KMS-11 (cell line): ENCODE measurements around the gene C2orf68.

Source experiments
- H2AFZ ChIP-seq: fragments of 200-600 bp; sonication (generic); 2 replicates; pipeline ENCODE4 v1.6.1; 2016; ENCODE audit warnings: antibody characterized with exemption, mixed run types, low read depth
- H3K27ac ChIP-seq: fragments of 200-600 bp; sonication (generic); 2 replicates; pipeline ENCODE4 v1.6.1; 2016; ENCODE audit warnings: mild to moderate bottlenecking, mixed run types
- H3K27me3 ChIP-seq: fragments of 200-600 bp; sonication (generic); 2 replicates; pipeline ENCODE4 v1.6.1; 2017; ENCODE audit warnings: mild to moderate bottlenecking, low read depth, mixed run types, moderate library complexity; ENCODE audit not compliant: insufficient read depth
- H3K36me3 ChIP-seq: fragments of 200-600 bp; sonication (generic); 2 replicates; pipeline ENCODE4 v1.6.1; 2017; ENCODE audit warnings: mild to moderate bottlenecking, mixed run types; ENCODE audit not compliant: insufficient read depth
- H3K4me1 ChIP-seq: fragments of 200-600 bp; sonication (generic); 2 replicates; pipeline ENCODE4 v1.6.1; 2016; ENCODE audit warnings: mild to moderate bottlenecking, low read depth, mixed run types; ENCODE audit not compliant: poor library complexity, severe bottlenecking
- H3K4me2 ChIP-seq: fragments of 200-600 bp; sonication (generic); 2 replicates; pipeline ENCODE4 v1.7.0; 2016; ENCODE audit warnings: mild to moderate bottlenecking, mixed run types
- H3K4me3 ChIP-seq: fragments of 200-600 bp; sonication (generic); IDR thresholded peaks from 2 replicates; pipeline ENCODE4 v1.6.1; 2017; ENCODE audit warnings: low read depth, low read length, mixed read lengths; ENCODE audit not compliant: insufficient read depth
- H3K79me2 ChIP-seq: fragments of 200-600 bp; sonication (generic); 2 replicates; pipeline ENCODE4 v1.6.1; 2016; ENCODE audit warnings: low read depth, mixed run types; ENCODE audit not compliant: insufficient read depth
- H3K9ac ChIP-seq: fragments of 200-600 bp; sonication (generic); 2 replicates; pipeline ENCODE4 v1.6.1; 2016; ENCODE audit warnings: mild to moderate bottlenecking, mixed run types
- H4K20me1 ChIP-seq: fragments of 200-600 bp; sonication (generic); 2 replicates; pipeline ENCODE4 v1.6.1; 2016; ENCODE audit warnings: mild to moderate bottlenecking, mixed run types; ENCODE audit not compliant: insufficient read depth
- TF ChIP-seq, protein P1 (sequence below): fragments of 200-600 bp; sonication (generic); conservative IDR thresholded peaks from 2 replicates; pipeline ENCODE4 v1.6.1; 2017; ENCODE audit warnings: low read depth, mild to moderate bottlenecking, antibody characterized with exemption, low read length, moderate library complexity, mixed read lengths

The C2orf68 gene

DNA sequence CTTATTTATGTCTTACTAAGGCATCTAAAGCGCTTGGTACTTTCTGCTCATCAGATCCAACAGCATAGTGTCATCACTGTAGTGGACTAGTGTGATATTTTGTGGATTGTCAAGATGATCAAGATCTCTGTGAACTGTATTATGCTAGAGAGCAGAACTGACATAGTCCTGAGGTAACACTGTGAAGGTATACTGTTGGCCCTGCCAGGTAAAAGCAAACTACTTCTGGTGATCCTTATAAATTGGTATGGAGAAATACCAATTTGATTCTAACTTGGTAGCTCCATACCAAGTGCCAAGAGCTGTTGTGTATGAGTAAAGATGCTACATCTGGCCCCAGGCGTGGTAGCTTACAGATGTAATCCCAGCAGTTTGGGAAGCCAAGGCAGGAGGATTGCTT, 40.2 kb upstream of the C2orf68 start:
- Histone ChIP-seq H3K36me3 (no peaks in the 10 kb centered on the region; the same call in 1 of the 2 replicates), H4K20me1 (no peaks in the 10 kb centered on the region), H3K4me3 (no peak overlapping the region), H3K4me1 (peaks cover 34% of the 10 kb centered on the region), H2AFZ (no peak overlapping the region), H3K79me2 (no peaks in the 10 kb centered on the region), H3K27ac (no peak overlapping the region), H3K4me2 (no peak overlapping the region), H3K9ac (no peak overlapping the region), H3K27me3 (no peaks in the 10 kb centered on the region)
- TF ChIP-seq, protein P1, sequence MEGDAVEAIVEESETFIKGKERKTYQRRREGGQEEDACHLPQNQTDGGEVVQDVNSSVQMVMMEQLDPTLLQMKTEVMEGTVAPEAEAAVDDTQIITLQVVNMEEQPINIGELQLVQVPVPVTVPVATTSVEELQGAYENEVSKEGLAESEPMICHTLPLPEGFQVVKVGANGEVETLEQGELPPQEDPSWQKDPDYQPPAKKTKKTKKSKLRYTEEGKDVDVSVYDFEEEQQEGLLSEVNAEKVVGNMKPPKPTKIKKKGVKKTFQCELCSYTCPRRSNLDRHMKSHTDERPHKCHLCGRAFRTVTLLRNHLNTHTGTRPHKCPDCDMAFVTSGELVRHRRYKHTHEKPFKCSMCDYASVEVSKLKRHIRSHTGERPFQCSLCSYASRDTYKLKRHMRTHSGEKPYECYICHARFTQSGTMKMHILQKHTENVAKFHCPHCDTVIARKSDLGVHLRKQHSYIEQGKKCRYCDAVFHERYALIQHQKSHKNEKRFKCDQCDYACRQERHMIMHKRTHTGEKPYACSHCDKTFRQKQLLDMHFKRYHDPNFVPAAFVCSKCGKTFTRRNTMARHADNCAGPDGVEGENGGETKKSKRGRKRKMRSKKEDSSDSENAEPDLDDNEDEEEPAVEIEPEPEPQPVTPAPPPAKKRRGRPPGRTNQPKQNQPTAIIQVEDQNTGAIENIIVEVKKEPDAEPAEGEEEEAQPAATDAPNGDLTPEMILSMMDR: no peak

DNA sequence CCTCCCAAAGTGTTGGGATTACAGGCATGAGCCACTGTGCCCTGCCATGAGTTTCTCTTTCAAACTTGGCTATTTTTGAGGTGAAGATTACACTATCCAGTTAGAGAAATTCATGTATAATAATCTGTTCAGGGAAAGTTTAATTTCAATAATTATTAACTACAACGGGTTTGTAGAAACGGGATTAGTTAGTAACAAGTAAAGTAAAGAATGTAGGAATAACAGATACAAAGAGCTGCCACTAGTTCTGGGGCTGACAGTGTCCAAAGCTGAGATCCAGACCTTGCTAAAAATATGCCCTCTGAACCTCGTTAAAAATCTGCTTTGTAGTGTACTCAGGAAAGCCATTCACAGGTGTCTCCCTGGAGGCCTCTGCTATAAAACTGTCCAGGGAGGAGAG, 39.2 kb upstream of the C2orf68 start:
- TF ChIP-seq, protein P1: no peak
- peaks cover 1% of the 10 kb centered on the region; the same call in 1 of the 2 replicates for H3K36me3 ChIP-seq
- no peak overlapping the region for H2AFZ ChIP-seq
- H3K27me3 ChIP-seq: no peaks in the 10 kb centered on the region
- no peak overlapping the region for H3K4me2 ChIP-seq
- no peak overlapping the region for H3K27ac ChIP-seq
- H3K9ac ChIP-seq: no peak overlapping the region
- no peaks in the 10 kb centered on the region for H3K79me2 ChIP-seq
- no peak overlapping the region for H3K4me3 ChIP-seq
- H3K4me1 ChIP-seq: peaks cover 39% of the 10 kb centered on the region
- no peaks in the 10 kb centered on the region for H4K20me1 ChIP-seq

DNA sequence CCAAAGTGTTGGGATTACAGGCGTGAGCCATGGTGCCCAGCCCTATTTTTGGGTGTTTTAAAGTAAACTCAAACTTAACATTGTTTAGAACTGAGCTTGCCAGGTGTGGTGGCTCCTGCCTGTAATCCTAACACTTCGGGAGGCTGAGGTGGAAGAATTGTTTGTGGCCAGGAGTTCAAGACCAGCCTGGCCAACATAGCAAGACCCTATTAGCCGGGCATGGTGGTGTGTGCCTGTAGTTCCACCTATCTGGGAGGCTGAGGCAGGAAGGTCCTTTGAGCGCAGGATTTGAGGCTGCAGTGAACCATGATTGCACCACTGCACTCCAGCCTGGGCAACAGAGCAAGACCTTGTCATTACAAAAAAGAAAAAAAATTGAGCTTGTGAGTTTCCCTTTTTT, 38.6 kb upstream of the C2orf68 start:
- H3K4me3 ChIP-seq: no peak overlapping the region
- no peaks in the 10 kb centered on the region for H3K27me3 ChIP-seq
- H3K79me2 ChIP-seq: no peaks in the 10 kb centered on the region
- TF ChIP-seq, protein P1: no peak
- H3K4me2 ChIP-seq: no peak overlapping the region
- no peak overlapping the region for H3K9ac ChIP-seq
- H4K20me1 ChIP-seq: no peaks in the 10 kb centered on the region
- no peak overlapping the region for H2AFZ ChIP-seq
- peaks cover 39% of the 10 kb centered on the region for H3K4me1 ChIP-seq
- no peak overlapping the region for H3K27ac ChIP-seq
- peaks cover 8% of the 10 kb centered on the region; the same call in 1 of the 2 replicates for H3K36me3 ChIP-seq

DNA sequence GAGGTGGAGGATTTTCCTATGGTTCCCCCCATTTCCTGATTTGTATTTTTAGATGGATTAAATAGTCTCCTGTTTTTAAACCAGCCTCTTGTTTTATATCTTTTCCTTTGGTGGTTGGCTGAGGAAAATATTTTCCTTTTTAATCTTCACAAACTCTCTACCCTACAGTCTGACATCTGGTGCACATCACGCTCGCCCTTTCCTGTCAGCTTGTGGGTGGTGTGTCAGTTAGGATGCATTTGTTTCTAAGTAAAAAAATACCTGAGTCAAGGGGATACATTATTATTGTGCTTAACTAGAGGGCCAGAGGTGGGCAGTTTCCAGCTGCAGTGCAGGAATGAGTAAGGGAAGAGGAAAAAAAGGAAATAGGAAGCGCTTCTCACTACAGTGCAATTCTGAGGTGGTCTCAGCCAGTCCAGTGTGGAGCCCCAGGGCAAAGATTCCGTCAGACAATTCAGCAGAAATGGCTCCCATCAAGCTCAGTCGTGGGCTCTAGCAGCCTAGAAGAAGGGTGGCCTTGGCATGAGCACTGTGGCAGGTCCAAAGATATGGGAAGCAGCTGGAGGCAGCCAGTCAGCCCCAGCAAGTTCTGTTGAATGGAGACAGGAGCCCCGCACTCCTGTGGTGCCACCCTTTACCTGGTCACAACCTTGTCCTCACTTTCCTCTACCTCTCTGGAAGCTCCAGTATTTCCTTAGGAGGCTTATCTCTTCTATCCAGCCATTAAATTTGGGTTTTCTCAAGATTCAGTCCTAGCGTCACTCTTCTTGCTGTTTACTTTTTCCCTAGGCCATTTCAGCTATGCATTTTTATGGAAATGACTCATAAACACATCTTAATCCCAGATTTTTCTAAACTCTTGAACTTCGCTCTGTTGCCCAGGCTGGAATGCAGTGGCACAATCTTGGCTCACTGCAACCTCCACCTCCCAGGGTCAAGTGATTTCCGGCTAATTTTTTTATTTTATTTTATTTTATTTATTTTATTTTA, 37.6 kb upstream of the C2orf68 start:
- no peak overlapping the region for H3K4me2 ChIP-seq
- TF ChIP-seq, protein P1: no peak
- H4K20me1 ChIP-seq: no peaks in the 10 kb centered on the region
- no peak overlapping the region for H3K27ac ChIP-seq
- no peak overlapping the region for H3K9ac ChIP-seq
- no peaks in the 10 kb centered on the region for H3K79me2 ChIP-seq
- peaks cover 14% of the 10 kb centered on the region; the same call in 1 of the 2 replicates for H3K36me3 ChIP-seq
- H2AFZ ChIP-seq: no peak overlapping the region
- H3K4me3 ChIP-seq: no peak overlapping the region
- no peaks in the 10 kb centered on the region for H3K27me3 ChIP-seq
- H3K4me1 ChIP-seq: peaks cover 48% of the 10 kb centered on the region
